ENCODE measurements around the gene OR6B2. TPM values are rescaled to one million over a fixed set of nuclear protein-coding genes. Genes with fewer than 3 reads are reported as not detected.

Gene OR6B2
- total and polyA plus RNA-seq, 4 donors: not detected

DNA sequence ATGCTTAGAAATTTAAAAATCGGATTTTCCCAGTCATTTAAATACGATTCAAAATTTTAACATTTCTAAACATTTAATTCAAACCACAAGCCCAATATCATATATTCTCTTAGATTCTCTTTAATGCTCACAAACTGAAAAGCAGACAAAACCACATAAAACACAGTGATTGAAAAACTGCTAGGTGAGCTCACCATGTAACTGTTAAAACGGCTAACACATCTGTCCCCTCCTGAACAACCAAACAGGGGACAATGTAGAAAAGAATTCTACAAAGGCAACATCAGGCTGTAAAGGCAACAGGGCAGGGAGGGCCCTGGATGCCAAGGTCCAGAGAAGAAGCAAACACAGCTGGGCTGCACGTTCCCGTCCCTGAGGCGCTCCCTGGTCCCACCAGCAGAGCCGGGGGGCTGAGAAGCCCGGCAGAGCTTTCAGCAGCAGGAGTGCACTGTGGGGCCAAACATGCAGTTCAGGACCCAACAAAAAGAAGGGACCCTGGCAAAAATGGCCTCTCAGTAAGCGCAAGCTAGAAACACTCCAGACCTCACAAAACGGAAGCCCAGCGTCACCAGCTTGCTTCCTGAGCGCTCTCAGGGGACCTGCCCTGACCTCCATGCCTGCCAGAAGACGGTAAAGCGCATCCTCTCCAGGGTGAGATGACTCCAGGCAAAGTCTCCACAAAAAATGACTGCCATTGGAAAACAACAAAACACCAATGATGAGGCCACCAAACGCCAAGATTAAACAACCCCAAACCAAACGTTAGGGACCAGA, 45.6 kb downstream of the OR6B2 start:
- no peak for DNase-seq (ENCODE audit: low spot score)
- no peak overlapping the region for H3K4me3 ChIP-seq (ENCODE audit: low read depth in 1 of 3, low read length in 3 of 3)
- H3K36me3 ChIP-seq (ENCODE audit: control insufficient read depth in 4 of 4, insufficient read depth in 3 of 4, low read depth in 1 of 4, low read length in 3 of 4): peaks cover 5 to 77% (median 42%) of the 10 kb centered on the region in 4 donors
- no peaks in the 10 kb centered on the region for H3K9me3 ChIP-seq (ENCODE audit: control insufficient read depth in 4 of 4, low read length in 3 of 4)
- no peaks in the 10 kb centered on the region for H3K4me1 ChIP-seq (ENCODE audit: control insufficient read depth in 4 of 4, insufficient read depth in 4 of 4, low read length in 3 of 4)
- TF ChIP-seq JUND (IDR thresholded peaks at IDR 0.05): no peak
- TF ChIP-seq FOXA2 (IDR thresholded peaks at IDR 0.05): no peak
- no peak for TF ChIP-seq SP1 (IDR thresholded peaks at IDR 0.05)
- TF ChIP-seq, protein P1, sequence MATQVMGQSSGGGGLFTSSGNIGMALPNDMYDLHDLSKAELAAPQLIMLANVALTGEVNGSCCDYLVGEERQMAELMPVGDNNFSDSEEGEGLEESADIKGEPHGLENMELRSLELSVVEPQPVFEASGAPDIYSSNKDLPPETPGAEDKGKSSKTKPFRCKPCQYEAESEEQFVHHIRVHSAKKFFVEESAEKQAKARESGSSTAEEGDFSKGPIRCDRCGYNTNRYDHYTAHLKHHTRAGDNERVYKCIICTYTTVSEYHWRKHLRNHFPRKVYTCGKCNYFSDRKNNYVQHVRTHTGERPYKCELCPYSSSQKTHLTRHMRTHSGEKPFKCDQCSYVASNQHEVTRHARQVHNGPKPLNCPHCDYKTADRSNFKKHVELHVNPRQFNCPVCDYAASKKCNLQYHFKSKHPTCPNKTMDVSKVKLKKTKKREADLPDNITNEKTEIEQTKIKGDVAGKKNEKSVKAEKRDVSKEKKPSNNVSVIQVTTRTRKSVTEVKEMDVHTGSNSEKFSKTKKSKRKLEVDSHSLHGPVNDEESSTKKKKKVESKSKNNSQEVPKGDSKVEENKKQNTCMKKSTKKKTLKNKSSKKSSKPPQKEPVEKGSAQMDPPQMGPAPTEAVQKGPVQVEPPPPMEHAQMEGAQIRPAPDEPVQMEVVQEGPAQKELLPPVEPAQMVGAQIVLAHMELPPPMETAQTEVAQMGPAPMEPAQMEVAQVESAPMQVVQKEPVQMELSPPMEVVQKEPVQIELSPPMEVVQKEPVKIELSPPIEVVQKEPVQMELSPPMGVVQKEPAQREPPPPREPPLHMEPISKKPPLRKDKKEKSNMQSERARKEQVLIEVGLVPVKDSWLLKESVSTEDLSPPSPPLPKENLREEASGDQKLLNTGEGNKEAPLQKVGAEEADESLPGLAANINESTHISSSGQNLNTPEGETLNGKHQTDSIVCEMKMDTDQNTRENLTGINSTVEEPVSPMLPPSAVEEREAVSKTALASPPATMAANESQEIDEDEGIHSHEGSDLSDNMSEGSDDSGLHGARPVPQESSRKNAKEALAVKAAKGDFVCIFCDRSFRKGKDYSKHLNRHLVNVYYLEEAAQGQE (IDR thresholded peaks at IDR 0.05): no peak
- TF ChIP-seq TAF1 (conservative IDR thresholded peaks at IDR 0.05): no peak
- no peak for TF ChIP-seq YY1 (IDR thresholded peaks at IDR 0.05)
- no peak for TF ChIP-seq ATF3 (IDR thresholded peaks at IDR 0.05)
- TF ChIP-seq FOXA1 (IDR thresholded peaks at IDR 0.05): no peak
- TF ChIP-seq, protein P2, sequence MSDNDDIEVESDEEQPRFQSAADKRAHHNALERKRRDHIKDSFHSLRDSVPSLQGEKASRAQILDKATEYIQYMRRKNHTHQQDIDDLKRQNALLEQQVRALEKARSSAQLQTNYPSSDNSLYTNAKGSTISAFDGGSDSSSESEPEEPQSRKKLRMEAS (IDR thresholded peaks at IDR 0.05): no peak
- TF ChIP-seq, protein P3, sequence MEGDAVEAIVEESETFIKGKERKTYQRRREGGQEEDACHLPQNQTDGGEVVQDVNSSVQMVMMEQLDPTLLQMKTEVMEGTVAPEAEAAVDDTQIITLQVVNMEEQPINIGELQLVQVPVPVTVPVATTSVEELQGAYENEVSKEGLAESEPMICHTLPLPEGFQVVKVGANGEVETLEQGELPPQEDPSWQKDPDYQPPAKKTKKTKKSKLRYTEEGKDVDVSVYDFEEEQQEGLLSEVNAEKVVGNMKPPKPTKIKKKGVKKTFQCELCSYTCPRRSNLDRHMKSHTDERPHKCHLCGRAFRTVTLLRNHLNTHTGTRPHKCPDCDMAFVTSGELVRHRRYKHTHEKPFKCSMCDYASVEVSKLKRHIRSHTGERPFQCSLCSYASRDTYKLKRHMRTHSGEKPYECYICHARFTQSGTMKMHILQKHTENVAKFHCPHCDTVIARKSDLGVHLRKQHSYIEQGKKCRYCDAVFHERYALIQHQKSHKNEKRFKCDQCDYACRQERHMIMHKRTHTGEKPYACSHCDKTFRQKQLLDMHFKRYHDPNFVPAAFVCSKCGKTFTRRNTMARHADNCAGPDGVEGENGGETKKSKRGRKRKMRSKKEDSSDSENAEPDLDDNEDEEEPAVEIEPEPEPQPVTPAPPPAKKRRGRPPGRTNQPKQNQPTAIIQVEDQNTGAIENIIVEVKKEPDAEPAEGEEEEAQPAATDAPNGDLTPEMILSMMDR (IDR thresholded peaks at IDR 0.05; ENCODE audit: low read depth, low read length, missing input control): no peak
- TF ChIP-seq RXRA (IDR thresholded peaks at IDR 0.05): no peak
- TF ChIP-seq, protein P4, sequence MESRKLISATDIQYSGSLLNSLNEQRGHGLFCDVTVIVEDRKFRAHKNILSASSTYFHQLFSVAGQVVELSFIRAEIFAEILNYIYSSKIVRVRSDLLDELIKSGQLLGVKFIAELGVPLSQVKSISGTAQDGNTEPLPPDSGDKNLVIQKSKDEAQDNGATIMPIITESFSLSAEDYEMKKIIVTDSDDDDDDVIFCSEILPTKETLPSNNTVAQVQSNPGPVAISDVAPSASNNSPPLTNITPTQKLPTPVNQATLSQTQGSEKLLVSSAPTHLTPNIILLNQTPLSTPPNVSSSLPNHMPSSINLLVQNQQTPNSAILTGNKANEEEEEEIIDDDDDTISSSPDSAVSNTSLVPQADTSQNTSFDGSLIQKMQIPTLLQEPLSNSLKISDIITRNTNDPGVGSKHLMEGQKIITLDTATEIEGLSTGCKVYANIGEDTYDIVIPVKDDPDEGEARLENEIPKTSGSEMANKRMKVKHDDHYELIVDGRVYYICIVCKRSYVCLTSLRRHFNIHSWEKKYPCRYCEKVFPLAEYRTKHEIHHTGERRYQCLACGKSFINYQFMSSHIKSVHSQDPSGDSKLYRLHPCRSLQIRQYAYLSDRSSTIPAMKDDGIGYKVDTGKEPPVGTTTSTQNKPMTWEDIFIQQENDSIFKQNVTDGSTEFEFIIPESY (IDR thresholded peaks at IDR 0.05): no peak
- TF ChIP-seq HNF4A (conservative IDR thresholded peaks at IDR 0.05): no peak
- no peak for TF ChIP-seq HNF4G (IDR thresholded peaks at IDR 0.05)
- TF ChIP-seq EGR1 (IDR thresholded peaks at IDR 0.05; ENCODE audit: low read depth in 2 of 2): no peak
- H3K9ac ChIP-seq (ENCODE audit: low read depth in 1 of 2, low read length in 2 of 2): no peak overlapping the region
- WGBS: 97% methylated on average over 16 of the region's 16 CpGs
- H3K27me3 ChIP-seq (ENCODE audit: control insufficient read depth in 4 of 4, insufficient read depth in 4 of 4, low read length in 3 of 4): no peaks in the 10 kb centered on the region
- H3K27ac ChIP-seq (ENCODE audit: low read depth in 1 of 2, low read length in 2 of 2): no peak overlapping the region

Measured in liver (tissue), 9 donors.